GM12878 (cell line): ENCODE data around the gene DNAJC17. TPM values are rescaled to one million over a fixed set of nuclear protein-coding genes. Genes with fewer than 3 reads are reported as not detected.

Source experiments
- ATAC-seq: fragments of 200-7000 bp; cut with Tn5 transposase; 3 replicates; pipeline ENCODE4 v1.9.1; 2020; ENCODE audit warnings: mild to moderate bottlenecking, moderate library complexity
- BruUV-seq: library from RNA; stranded (reverse); fragments of 400-500 nt; replicated peaks from 2 replicates; lab custom pipeline; 2021; lab: Mats Ljungman, UMichigan
- CTCF ChIA-PET: fragments of 300-600 bp; sonication (Branson Sonifier 250); formaldehyde crosslinking; extraction: SDS; loops from one replicate; lab custom pipeline; 2021; ENCODE audit warnings: inconsistent platforms; lab: Yijun Ruan, JAX
- POLR2A ChIA-PET: fragments of 350-600 bp; formaldehyde crosslinking; extraction: SDS; loops from one replicate; lab custom pipeline; 2021; ENCODE audit warnings: inconsistent platforms; lab: Charles Lee
- RAD21 ChIA-PET: fragments of 300-600 bp; sonication (Branson Sonifier 250); formaldehyde crosslinking; loops from one replicate; lab custom pipeline; 2023; ENCODE audit warnings: antibody characterized with exemption; ENCODE audit not compliant: unreplicated experiment; lab: Charles Lee
- SMC1A ChIA-PET: fragments of 300-600 bp; sonication (Branson Sonifier 250); formaldehyde crosslinking; loops from one replicate; lab custom pipeline; 2023; ENCODE audit not compliant: unreplicated experiment, uncharacterized antibody; lab: Charles Lee
- DNase-seq: peaks from one replicate; pipeline ENCODE4 v3.0.0-alpha.2; 2011; ENCODE audit warnings: low read depth, low spot score
- FAIRE-seq: peaks from 3 replicates; lab custom pipeline; 2011; peaks lifted over from hg19 to GRCh38; lab: Jason Lieb, UNC
- H2AFZ ChIP-seq: 2 replicates; pipeline ENCODE4 v1.6.0; 2011; ENCODE audit warnings: low read depth, low read length, control low read depth; ENCODE audit not compliant: control insufficient read depth
- H3K27ac ChIP-seq: 2 replicates; pipeline ENCODE4 v1.5.1; 2011; ENCODE audit warnings: control low read depth; ENCODE audit not compliant: control insufficient read depth, insufficient read depth
- H3K27me3 ChIP-seq, 2 experiments: replicated peaks in 1 of 2; 2 replicates each; pipeline versions ENCODE4 v1.6.0 to v1.6.1; 2011; ENCODE audit warnings: low read length in 1 of 2; ENCODE audit not compliant: control insufficient read depth in 2 of 2, insufficient read depth in 2 of 2
- H3K36me3 ChIP-seq, 2 experiments: 2 replicates each; pipeline ENCODE4 v1.5.1; 2011; ENCODE audit warnings: low read length in 1 of 2; ENCODE audit not compliant: control insufficient read depth in 2 of 2, insufficient read depth in 2 of 2
- H3K4me1 ChIP-seq: 2 replicates; pipeline ENCODE4 v1.6.1; 2011; ENCODE audit warnings: mild to moderate bottlenecking, low read length, moderate library complexity, mixed read lengths; ENCODE audit not compliant: control insufficient read depth, insufficient read depth
- H3K4me2 ChIP-seq: 2 replicates; pipeline ENCODE4 v1.6.0; 2011; ENCODE audit warnings: control low read depth; ENCODE audit not compliant: control insufficient read depth, insufficient read depth
- H3K4me3 ChIP-seq: fragments of 200-600 bp; sonication (generic); 2 replicates; pipeline ENCODE4 v1.5.1; 2016
- H3K79me2 ChIP-seq: 2 replicates; pipeline ENCODE4 v1.6.0; 2011; ENCODE audit warnings: low read length; ENCODE audit not compliant: control insufficient read depth, insufficient read depth
- H3K9ac ChIP-seq: 2 replicates; pipeline ENCODE4 v1.8.0; 2011; ENCODE audit warnings: low read length, control low read depth, mixed read lengths; ENCODE audit not compliant: control insufficient read depth, insufficient read depth
- H3K9me3 ChIP-seq: replicated peaks from 3 replicates; pipeline ENCODE4 v1.5.1; 2011; ENCODE audit warnings: mild to moderate bottlenecking, low read length; ENCODE audit not compliant: control insufficient read depth, insufficient read depth
- H4K20me1 ChIP-seq: 2 replicates; pipeline ENCODE4 v1.6.0; 2011; ENCODE audit not compliant: control insufficient read depth, insufficient read depth
- ESRRA ChIP-seq: IDR thresholded peaks from 2 replicates; pipeline ENCODE4 v1.6.1; 2012; ENCODE audit warnings: mild to moderate bottlenecking, low read length, improper control_type of control experiment
- SPI1 ChIP-seq: IDR thresholded peaks from 2 replicates; pipeline ENCODE4 v1.6.1; 2011; ENCODE audit warnings: low read depth, mild to moderate bottlenecking, low read length, moderate library complexity, borderline replicate concordance; ENCODE audit not compliant: insufficient read depth
- WGBS: methylation state at CpG from one replicate; pipeline ENCODE4 v1.1.6; 2016; ENCODE audit warnings: low lambda C conversion rate; ENCODE audit not compliant: insufficient replicate concordance, insufficient coverage; ENCODE audit errors: missing lambda C conversion rate; 5-methylcytosine and 5-hydroxymethylcytosine counted together
- in situ Hi-C: fragments of 300-500 bp; cut with MboI; formaldehyde crosslinking; loops from 9 replicates; pipeline ENCODE4 v1.14.3; 2018; ENCODE audit warnings: mixed read lengths
- intact Hi-C: fragments of 100-400 bp; cut with micrococcal nuclease; formaldehyde crosslinking; loops from one replicate; pipeline ENCODE4 v1.14.2; 2022; ENCODE audit not compliant: unreplicated experiment
- polyA plus RNA-seq, 11 experiments: library from polyadenylated mRNA; depleted of rRNA in 4 of 11; unstranded in 6 of 11; stranded (reverse) in 5 of 11; fragments of >200 nt; fragmentation: Nextera tagmentation in 4 of 11; fragmentation: Illumina TruSeq in 1 of 11; extraction: Ambion mirVana in 4 of 11; extraction: Trizol in 1 of 11; gene quantifications; 1 replicate in 1 of 11; 2 replicates in 10 of 11; pipeline versions ENCODE4 v1.2.1 to v1.2.3, GENCODE V29; 2011 to 2016; ENCODE audit warnings: inconsistent platforms in 2 of 11, missing spikeins in 2 of 11, low read depth in 1 of 11
- small RNA-seq: library from RNA; depleted of rRNA; stranded (forward); fragments of <200 nt; gene quantifications from one replicate; pipeline ENCODE3, GENCODE V24; 2014
- total RNA-seq, 4 experiments: library from RNA; depleted of rRNA in 3 of 4; stranded (reverse); fragments of >200 nt in 3 of 4; fragmentation: Illumina TruSeq in 1 of 4; extraction: Trizol in 1 of 4; gene quantifications; 2 replicates each; pipeline versions ENCODE4 v1.2.1 to v1.2.3, GENCODE V29; 2013 to 2021

DNAJC17 gene
- total and polyA plus RNA-seq, 10 of the 15 experiments (the other 5 are each of a cell fraction or from before 2014, with no cell fraction given), result 6.1 to 62.8 (median 45.4) TPM

DNA sequence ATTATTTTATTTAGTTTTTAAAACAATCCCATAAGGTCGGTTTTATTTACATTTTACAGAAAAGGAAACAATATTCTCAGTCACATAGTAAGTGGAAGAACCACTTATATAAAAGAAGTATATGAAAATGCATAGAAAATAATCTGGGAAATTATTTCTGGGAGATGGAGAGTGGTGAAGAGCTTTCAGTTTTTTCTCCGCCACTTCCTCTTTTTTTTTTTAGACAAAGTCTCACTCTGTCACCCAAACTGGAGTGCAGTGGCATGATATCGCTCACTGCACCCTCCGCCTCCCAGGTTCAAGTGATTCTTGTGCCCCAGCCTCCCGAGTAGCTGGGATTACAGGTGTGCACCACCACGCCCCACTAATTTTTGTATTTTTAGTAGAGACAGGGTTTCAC, 91.1 kb downstream of the DNAJC17 start:
- POLR2A ChIA-PET, result no interaction called here
- H3K9ac ChIP-seq, result no peak overlapping the region
- no peaks in the 10 kb centered on the region for H3K79me2 ChIP-seq
- H3K9me3 ChIP-seq, result no peaks in the 10 kb centered on the region
- BruUV-seq, result no TSS peak
- H3K4me3 ChIP-seq, result no peak overlapping the region
- in situ Hi-C loops, result no loop called here
- CTCF ChIA-PET, result no interaction called here
- DNase-seq (no peak), FAIRE-seq (no peak), ATAC-seq (no peak)
- H3K27ac ChIP-seq, result no peak overlapping the region
- no peak for TF ChIP-seq ESRRA
- peak; percentile 55; the same call in 1 of the 2 replicates for TF ChIP-seq SPI1
- H2AFZ ChIP-seq, result no peak overlapping the region
- H3K4me2 ChIP-seq, result no peak overlapping the region
- intact Hi-C loops, result no loop called here
- SMC1A ChIA-PET, result no interaction called here
- RAD21 ChIA-PET, result no interaction called here
- H3K36me3 ChIP-seq, result peaks cover 1 to 13% of the 10 kb centered on the region in 2 experiments; a peak in 3 of 4 replicates
- no peaks in the 10 kb centered on the region for H3K27me3 ChIP-seq
- H4K20me1 ChIP-seq, result no peaks in the 10 kb centered on the region
- 76% methylated on average over 3 of the region's 6 CpGs for WGBS
- no peaks in the 10 kb centered on the region for H3K4me1 ChIP-seq

Small RNA genes within 50 kb of the gene (small RNA-seq; reads per million reads assigned to genes)
- not detected for gene SUMO2P15

Other genes starting within 250 kb of the DNAJC17 start
Only the 7 nearest of the 14 such genes appear.
- 15.4 and 20.0 TPM in 2 replicates for gene RMDN3, start 52.2 kb downstream of the DNAJC17 start, total RNA-seq (2014; rRNA removed)
- 16.3 and 16.9 TPM in 2 replicates for gene RMDN3, start 52.2 kb downstream of the DNAJC17 start, total RNA-seq (2014; rRNA removed; fragmentation: Illumina TruSeq; extraction: Trizol)
- gene RMDN3, start 52.2 kb downstream of the DNAJC17 start, total RNA-seq (2021), result 27.6 and 28.3 TPM in 2 replicates
- gene RMDN3, start 52.2 kb downstream of the DNAJC17 start, polyA plus RNA-seq (2011; rRNA removed), result 19.4 and 19.9 TPM in 2 replicates
- 19.3 and 20.5 TPM in 2 replicates for gene RMDN3, start 52.2 kb downstream of the DNAJC17 start, polyA plus RNA-seq (2014; fragmentation: Illumina TruSeq; extraction: Trizol)
- 10 to 100 TPM in 1 of 2 experiments, 1 to 10 TPM in 1; 5.7 to 10.2 TPM for gene RMDN3, start 52.2 kb downstream of the DNAJC17 start, polyA plus RNA-seq (2014; fragmentation: Nextera tagmentation; extraction: Ambion mirVana)
- gene RMDN3, start 52.2 kb downstream of the DNAJC17 start, polyA plus RNA-seq (2014; rRNA removed), result 21.3 and 23.1 TPM in 2 replicates
- gene RMDN3, start 52.2 kb downstream of the DNAJC17 start, polyA plus RNA-seq (2016; fragmentation: Nextera tagmentation; extraction: Ambion mirVana), result 10 to 100 TPM; 38.3 to 44.4 TPM
- gene GCHFR, start 43.4 kb downstream of the DNAJC17 start, total RNA-seq (2014; rRNA removed), result 67.0 and 69.5 TPM in 2 replicates
- 22.9 and 23.9 TPM in 2 replicates for gene GCHFR, start 43.4 kb downstream of the DNAJC17 start, total RNA-seq (2014; rRNA removed; fragmentation: Illumina TruSeq; extraction: Trizol)
- gene GCHFR, start 43.4 kb downstream of the DNAJC17 start, total RNA-seq (2021), result 43.9 and 45.3 TPM in 2 replicates
- 7.1 and 14.8 TPM in 2 replicates for gene GCHFR, start 43.4 kb downstream of the DNAJC17 start, polyA plus RNA-seq (2011; rRNA removed)
- 3.3 and 16.9 TPM in 2 replicates for gene GCHFR, start 43.4 kb downstream of the DNAJC17 start, polyA plus RNA-seq (2014; fragmentation: Illumina TruSeq; extraction: Trizol)
- 10 to 100 TPM; 10.5 to 25.4 TPM for gene GCHFR, start 43.4 kb downstream of the DNAJC17 start, polyA plus RNA-seq (2014; fragmentation: Nextera tagmentation; extraction: Ambion mirVana)
- gene GCHFR, start 43.4 kb downstream of the DNAJC17 start, polyA plus RNA-seq (2014; rRNA removed), result 88.2 and 94.0 TPM in 2 replicates
- 10 to 100 TPM; 68.0 to 77.3 TPM for gene GCHFR, start 43.4 kb downstream of the DNAJC17 start, polyA plus RNA-seq (2016; fragmentation: Nextera tagmentation; extraction: Ambion mirVana)
- 0.44 and 0.68 TPM in 2 replicates for gene C15orf62, start 37.5 kb downstream of the DNAJC17 start, total RNA-seq (2014; rRNA removed)
- gene C15orf62, start 37.5 kb downstream of the DNAJC17 start, total RNA-seq (2014; rRNA removed; fragmentation: Illumina TruSeq; extraction: Trizol), result 0.37 and 0.54 TPM in 2 replicates
- 0.24 and 0.56 TPM in 2 replicates for gene C15orf62, start 37.5 kb downstream of the DNAJC17 start, total RNA-seq (2021)
- gene C15orf62, start 37.5 kb downstream of the DNAJC17 start, polyA plus RNA-seq (2011; rRNA removed), result 0.07 and 0.11 TPM in 2 replicates
- 0.25 TPM in 1 of 2 replicates, not detected in the other for gene C15orf62, start 37.5 kb downstream of the DNAJC17 start, polyA plus RNA-seq (2014; fragmentation: Illumina TruSeq; extraction: Trizol)
- under 1 TPM in 1 of 2 experiments, not detected in 1; 0.06 TPM for gene C15orf62, start 37.5 kb downstream of the DNAJC17 start, polyA plus RNA-seq (2014; fragmentation: Nextera tagmentation; extraction: Ambion mirVana)
- gene C15orf62, start 37.5 kb downstream of the DNAJC17 start, polyA plus RNA-seq (2014; rRNA removed), result 0.18 and 0.28 TPM in 2 replicates
- under 1 TPM; 0.40 to 0.50 TPM for gene C15orf62, start 37.5 kb downstream of the DNAJC17 start, polyA plus RNA-seq (2016; fragmentation: Nextera tagmentation; extraction: Ambion mirVana)
- gene ZFYVE19, start 384 bp downstream of the DNAJC17 start, total RNA-seq (2014; rRNA removed), result 16.8 and 20.2 TPM in 2 replicates
- 11.5 and 12.4 TPM in 2 replicates for gene ZFYVE19, start 384 bp downstream of the DNAJC17 start, total RNA-seq (2014; rRNA removed; fragmentation: Illumina TruSeq; extraction: Trizol)
- gene ZFYVE19, start 384 bp downstream of the DNAJC17 start, total RNA-seq (2021), result 14.9 and 17.1 TPM in 2 replicates
- 23.7 and 36.3 TPM in 2 replicates for gene ZFYVE19, start 384 bp downstream of the DNAJC17 start, polyA plus RNA-seq (2011; rRNA removed)
- gene ZFYVE19, start 384 bp downstream of the DNAJC17 start, polyA plus RNA-seq (2014; fragmentation: Illumina TruSeq; extraction: Trizol), result 22.2 and 27.3 TPM in 2 replicates
- 1 to 10 TPM; 1.7 to 4.4 TPM for gene ZFYVE19, start 384 bp downstream of the DNAJC17 start, polyA plus RNA-seq (2014; fragmentation: Nextera tagmentation; extraction: Ambion mirVana)
- gene ZFYVE19, start 384 bp downstream of the DNAJC17 start, polyA plus RNA-seq (2014; rRNA removed), result 27.1 and 30.7 TPM in 2 replicates
- 10 to 100 TPM; 16.0 to 17.2 TPM for gene ZFYVE19, start 384 bp downstream of the DNAJC17 start, polyA plus RNA-seq (2016; fragmentation: Nextera tagmentation; extraction: Ambion mirVana)
- not detected in 2 replicates for gene PPP1R14D, start 21.2 kb upstream of the DNAJC17 start, total RNA-seq (2014; rRNA removed)
- not detected in 2 replicates for gene PPP1R14D, start 21.2 kb upstream of the DNAJC17 start, total RNA-seq (2014; rRNA removed; fragmentation: Illumina TruSeq; extraction: Trizol)
- not detected in 2 replicates for gene PPP1R14D, start 21.2 kb upstream of the DNAJC17 start, total RNA-seq (2021)
- gene PPP1R14D, start 21.2 kb upstream of the DNAJC17 start, polyA plus RNA-seq (2011; rRNA removed), result 0.10 TPM in 1 of 2 replicates, not detected in the other
- not detected in 2 replicates for gene PPP1R14D, start 21.2 kb upstream of the DNAJC17 start, polyA plus RNA-seq (2014; fragmentation: Illumina TruSeq; extraction: Trizol)
- not detected for gene PPP1R14D, start 21.2 kb upstream of the DNAJC17 start, polyA plus RNA-seq (2014; fragmentation: Nextera tagmentation; extraction: Ambion mirVana)
- gene PPP1R14D, start 21.2 kb upstream of the DNAJC17 start, polyA plus RNA-seq (2014; rRNA removed), result not detected in 2 replicates
- not detected for gene PPP1R14D, start 21.2 kb upstream of the DNAJC17 start, polyA plus RNA-seq (2016; fragmentation: Nextera tagmentation; extraction: Ambion mirVana)
- 18.8 and 18.9 TPM in 2 replicates for gene SPINT1, start 36.6 kb upstream of the DNAJC17 start, total RNA-seq (2014; rRNA removed)
- 6.4 and 7.8 TPM in 2 replicates for gene SPINT1, start 36.6 kb upstream of the DNAJC17 start, total RNA-seq (2014; rRNA removed; fragmentation: Illumina TruSeq; extraction: Trizol)
- gene SPINT1, start 36.6 kb upstream of the DNAJC17 start, total RNA-seq (2021), result 26.6 and 28.6 TPM in 2 replicates
- 4.8 and 8.2 TPM in 2 replicates for gene SPINT1, start 36.6 kb upstream of the DNAJC17 start, polyA plus RNA-seq (2011; rRNA removed)
- gene SPINT1, start 36.6 kb upstream of the DNAJC17 start, polyA plus RNA-seq (2014; fragmentation: Illumina TruSeq; extraction: Trizol), result 11.0 and 12.4 TPM in 2 replicates
- 1 to 10 TPM; 3.5 to 4.0 TPM for gene SPINT1, start 36.6 kb upstream of the DNAJC17 start, polyA plus RNA-seq (2014; fragmentation: Nextera tagmentation; extraction: Ambion mirVana)
- 10.4 and 14.3 TPM in 2 replicates for gene SPINT1, start 36.6 kb upstream of the DNAJC17 start, polyA plus RNA-seq (2014; rRNA removed)
- 10 to 100 TPM; 10.1 to 12.1 TPM for gene SPINT1, start 36.6 kb upstream of the DNAJC17 start, polyA plus RNA-seq (2016; fragmentation: Nextera tagmentation; extraction: Ambion mirVana)
- 11.5 and 13.0 TPM in 2 replicates for gene RHOV, start 66.8 kb upstream of the DNAJC17 start, total RNA-seq (2014; rRNA removed)
- 6.9 and 7.3 TPM in 2 replicates for gene RHOV, start 66.8 kb upstream of the DNAJC17 start, total RNA-seq (2014; rRNA removed; fragmentation: Illumina TruSeq; extraction: Trizol)
- gene RHOV, start 66.8 kb upstream of the DNAJC17 start, total RNA-seq (2021), result 13.3 and 15.0 TPM in 2 replicates
- gene RHOV, start 66.8 kb upstream of the DNAJC17 start, polyA plus RNA-seq (2011; rRNA removed), result 30.2 and 39.3 TPM in 2 replicates
- 7.6 and 7.8 TPM in 2 replicates for gene RHOV, start 66.8 kb upstream of the DNAJC17 start, polyA plus RNA-seq (2014; fragmentation: Illumina TruSeq; extraction: Trizol)
- gene RHOV, start 66.8 kb upstream of the DNAJC17 start, polyA plus RNA-seq (2014; fragmentation: Nextera tagmentation; extraction: Ambion mirVana), result 1 to 10 TPM in 1 of 2 experiments, under 1 TPM in 1; 0.24 to 1.3 TPM
- 15.7 and 16.5 TPM in 2 replicates for gene RHOV, start 66.8 kb upstream of the DNAJC17 start, polyA plus RNA-seq (2014; rRNA removed)
- 10 to 100 TPM in 1 of 2 experiments, 1 to 10 TPM in 1; 8.2 to 10.5 TPM for gene RHOV, start 66.8 kb upstream of the DNAJC17 start, polyA plus RNA-seq (2016; fragmentation: Nextera tagmentation; extraction: Ambion mirVana)